HG03558 (cell line): ENCODE data around the gene GLI3.

Experiments used
- ATAC-seq: cut with Tn5 transposase; IDR thresholded peaks from one replicate; pipeline ENCODE4 v1.9.1; 2021; ENCODE audit warnings: moderate number of reproducible peaks; ENCODE audit not compliant: unreplicated experiment; ENCODE audit errors: extremely low read depth

Gene GLI3

GRCh38 chr7:41912851-41913567 lies 324.0 kb downstream of the GLI3 start:
- ATAC-seq = no peak

DNA sequence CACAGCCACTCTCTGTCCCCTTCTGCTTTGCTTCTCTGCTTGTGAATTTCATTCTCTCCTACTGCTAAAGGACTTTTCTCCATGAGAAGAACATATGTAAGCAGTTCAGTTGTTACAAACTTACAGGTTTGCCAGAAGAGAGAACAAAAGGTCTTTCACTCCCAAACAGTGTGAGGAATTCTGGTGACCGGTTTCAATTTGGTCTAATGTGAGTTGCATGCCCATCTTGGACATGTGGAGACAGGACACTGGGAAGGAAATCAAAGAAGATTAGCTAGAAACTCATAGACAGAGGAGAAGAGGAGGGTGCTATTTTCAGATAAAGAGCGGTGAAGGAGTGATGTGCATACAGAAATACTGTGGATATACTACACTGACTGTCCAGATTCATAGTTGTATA lies 324.6 kb downstream of the GLI3 start:
- ATAC-seq = no peak

GRCh38 chr7:41911792-41912191 lies 325.2 kb downstream of the GLI3 start:
- ATAC-seq = no peak
